H1 (cell line): ENCODE results near the gene OTOF. TPM values are rescaled to one million over a fixed set of nuclear protein-coding genes. Genes with fewer than 3 reads are reported as not detected.

Experiments used
- CTCF ChIP-seq, 3 experiments: IDR thresholded peaks; 1 replicate in 2 of 3; 2 replicates in 1 of 3; pipeline versions ENCODE4 v1.5.1 to v1.6.1; 2011; ENCODE audit warnings: low read length in 3 of 3, mild to moderate bottlenecking in 3 of 3, inconsistent platforms in 2 of 3, low read depth in 1 of 3, moderate library complexity in 1 of 3; ENCODE audit not compliant: insufficient read depth in 1 of 3; ENCODE audit errors: control extremely low read depth in 1 of 3
- polyA plus RNA-seq, 7 experiments: library from polyadenylated mRNA; depleted of rRNA in 3 of 7; stranded (reverse) in 5 of 7; unstranded in 2 of 7; fragments of >200 nt in 5 of 7; fragments of 200-250 nt in 2 of 7; gene quantifications; 1 replicate in 5 of 7; 2 replicates in 1 of 7; 4 replicates in 1 of 7; pipeline versions ENCODE4 v1.2.1 to v1.2.3, GENCODE V29; 2011 to 2013; ENCODE audit warnings: missing spikeins in 2 of 7, mixed read lengths in 2 of 7
- total RNA-seq: library from RNA; stranded (reverse); fragmentation: NEBNext Ultra II Directional; extraction: Animal tissue kit (Norgen Biotek cat#: 25700); gene quantifications from 2 replicates; pipeline ENCODE4 v1.2.1, GENCODE V29; 2021

Gene OTOF
- total and polyA plus RNA-seq, 2 of the 8 experiments (the other 6 are each of a cell fraction or from before 2014, with no cell fraction given), result 0.06 TPM; not detected in 1

GRCh38 chr2:26462511-26463243 lies 15.2 kb downstream of the OTOF start (continued):
- peak in 2 of 3 experiments; percentile 65 to 85; a peak in 3 of 4 replicates for TF ChIP-seq CTCF (IDR thresholded peaks at IDR 0.05; ENCODE audit: control extremely low read depth in 1 of 3, insufficient read depth in 1 of 3, low read depth in 1 of 3, low read length in 3 of 3)
